Fibroblast of skin of right biceps (primary cell): ENCODE data around the gene CNOT6.
A peak's percentile ranks its signal among the peaks of the same experiment; 100 is the strongest.
"Not testable (repeated sequence)": the region's sequence is repeated elsewhere in the genome, so short reads cannot be mapped to it uniquely, and the experiment has no call there.

Source experiments
- DNase-seq: peaks from one replicate; pipeline ENCODE4 v3.0.0-alpha.2; 2013

The CNOT6 gene

GRCh38 chr5:180494060-180494509 is at the start of gene CNOT6:
Gene CNOT6, plus strand, starts transcription at chr5:180494379. Its CDS starts 34,898 bp downstream, at chr5:180529277.
- DNase-seq, result peak; percentile 95

- no peak for DNase-seq
These were observed 39.4 kb upstream of the CNOT6 start for GRCh38 chr5:180454752-180455151.

- no peak for DNase-seq
These were observed 38.3 kb upstream of the CNOT6 start for GRCh38 chr5:180455872-180456271.

GRCh38 chr5:180456792-180457191 is 37.4 kb upstream of the CNOT6 start:
- no peak for DNase-seq

- DNase-seq, result not testable (repeated sequence)
These were observed 35.1 kb upstream of the CNOT6 start for GRCh38 chr5:180458852-180459673.

GRCh38 chr5:180459674-180460142 is 34.5 kb upstream of the CNOT6 start:
- not testable (repeated sequence) for DNase-seq

GRCh38 chr5:180460834-180461233 is 33.3 kb upstream of the CNOT6 start:
- no peak for DNase-seq

GRCh38 chr5:180461303-180461702 is 32.9 kb upstream of the CNOT6 start:
- DNase-seq, result no peak

- no peak for DNase-seq
These were observed 30.8 kb upstream of the CNOT6 start for GRCh38 chr5:180463216-180463900.

- no peak for DNase-seq
These were observed 30.1 kb upstream of the CNOT6 start for GRCh38 chr5:180463916-180464602.

- DNase-seq, result no peak
These were observed 29.6 kb upstream of the CNOT6 start for GRCh38 chr5:180464603-180464970.

- not testable (repeated sequence) for DNase-seq
These were observed 29.1 kb upstream of the CNOT6 start for GRCh38 chr5:180465052-180465451.

GRCh38 chr5:180466316-180466715 is 27.9 kb upstream of the CNOT6 start:
- no peak for DNase-seq

- no peak for DNase-seq
These were observed 26.9 kb upstream of the CNOT6 start for GRCh38 chr5:180467028-180467975.

- DNase-seq, result no peak
These were observed 26.0 kb upstream of the CNOT6 start for GRCh38 chr5:180467989-180468731.

- DNase-seq, result no peak
These were observed 25.2 kb upstream of the CNOT6 start for GRCh38 chr5:180468732-180469585.

GRCh38 chr5:180469586-180469865 is 24.7 kb upstream of the CNOT6 start:
- no peak for DNase-seq

- DNase-seq, result no peak
These were observed 24.3 kb upstream of the CNOT6 start for GRCh38 chr5:180469866-180470265.

GRCh38 chr5:180470361-180470760 is 23.8 kb upstream of the CNOT6 start:
- no peak for DNase-seq

GRCh38 chr5:180470966-180471582 is 23.1 kb upstream of the CNOT6 start:
- DNase-seq, result peak; percentile 57
